Right ventricle myocardium inferior (tissue), 1 donor: ENCODE measurements around the gene DAG1. TPM values are rescaled to one million over a fixed set of nuclear protein-coding genes. Genes with fewer than 3 reads are reported as not detected.
"Not testable (repeated sequence)": the region's sequence is repeated elsewhere in the genome, so short reads cannot be mapped to it uniquely, and the experiment has no call there.

Experiments used
- ATAC-seq: fragments of 200-7000 bp; cut with Tn5 transposase; one replicate; pipeline ENCODE4 v1.9.1; 2020; ENCODE audit warnings: mild to moderate bottlenecking, moderate library complexity
- DNase-seq: peaks from one replicate; pipeline ENCODE4 v3.0.0; 2021; ENCODE audit errors: missing footprints
- intact Hi-C: fragments of 100-400 bp; cut with DNase I; formaldehyde crosslinking; loops from one replicate; pipeline ENCODE4 v1.11.0; 2022
- total RNA-seq: library from RNA; stranded (reverse); fragmentation: NEBNext Ultra II Directional; extraction: Animal tissue kit (Norgen Biotek cat#: 25700); gene quantifications from one replicate; pipeline ENCODE4 v1.2.1, GENCODE V29; 2021
- donor health status: DM: no; HTN: yes; CAD: no; lungs with severe emphysema.

DAG1 gene
- total RNA-seq, 1 donor from 2014 or later, result 129 TPM

DNA sequence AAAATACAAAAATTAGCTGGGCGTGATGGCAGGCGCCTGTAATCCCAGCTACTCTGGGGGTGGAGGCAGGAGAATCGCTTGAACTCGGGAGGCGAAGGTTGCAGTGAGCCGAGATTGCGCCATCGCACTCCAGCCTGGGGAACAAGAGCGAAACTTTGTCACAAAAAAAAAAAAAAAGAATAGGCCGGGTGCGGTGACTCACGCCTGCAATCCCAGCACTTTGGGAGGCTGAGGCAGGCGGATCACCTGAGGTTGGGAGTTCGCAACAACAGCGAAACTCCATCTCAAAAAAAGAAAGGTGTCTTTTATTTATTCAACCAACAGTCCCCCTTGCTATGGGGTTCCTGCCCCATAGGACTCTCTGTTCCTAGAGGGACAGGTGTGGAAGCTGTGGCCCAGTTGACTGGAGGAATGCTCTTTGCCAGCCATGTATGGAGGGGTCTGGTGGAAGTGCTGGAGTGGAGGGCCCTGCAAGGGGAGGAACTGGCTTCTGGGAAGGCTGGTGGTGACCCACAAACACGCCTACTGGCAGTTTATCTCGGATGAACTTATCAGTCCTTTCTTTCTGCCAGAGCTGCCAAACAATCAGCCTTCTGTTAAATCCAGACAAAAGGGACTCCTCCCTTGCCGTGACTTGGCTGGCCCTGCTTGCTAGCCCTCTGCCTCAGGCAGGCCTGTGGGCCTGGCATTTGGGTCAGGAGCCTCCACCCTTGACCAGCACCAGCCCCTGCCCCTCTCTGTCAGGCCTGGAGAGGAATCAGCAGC is 4.6 kb upstream of the DAG1 start:
- intact Hi-C loops, result loop anchor here (5.0 kb wide), 2 partner anchors 207 to 293 kb away; partner anchors contain the start of genes APEH and KLHDC8B
- ATAC-seq (no peak), DNase-seq (no peak)

DNA sequence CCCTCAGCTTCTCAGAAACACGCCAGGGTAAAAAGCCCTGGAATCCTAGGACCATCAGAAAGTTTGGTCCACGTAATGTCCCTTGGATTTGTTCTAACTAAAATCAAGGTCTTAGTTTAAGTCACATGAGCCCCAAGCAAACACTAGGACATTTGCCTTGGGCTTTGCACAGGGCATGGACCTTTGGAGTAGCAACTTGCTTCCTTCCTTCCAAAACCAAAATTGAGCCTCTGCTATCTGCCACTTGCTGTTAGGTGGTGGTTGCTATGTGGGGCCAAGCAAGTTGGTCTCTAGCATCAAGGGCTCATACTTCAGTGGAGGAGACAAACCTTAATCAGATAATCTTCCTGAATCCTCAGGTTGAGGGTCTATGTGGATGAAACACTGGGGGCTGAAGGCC is 4.0 kb upstream of the DAG1 start:
- DNase-seq (no peak), ATAC-seq (no peak)
- intact Hi-C loops, result loop anchor here (5.0 kb wide), 2 partner anchors 206 to 294 kb away; partner anchors contain the start of genes APEH and KLHDC8B

DNA sequence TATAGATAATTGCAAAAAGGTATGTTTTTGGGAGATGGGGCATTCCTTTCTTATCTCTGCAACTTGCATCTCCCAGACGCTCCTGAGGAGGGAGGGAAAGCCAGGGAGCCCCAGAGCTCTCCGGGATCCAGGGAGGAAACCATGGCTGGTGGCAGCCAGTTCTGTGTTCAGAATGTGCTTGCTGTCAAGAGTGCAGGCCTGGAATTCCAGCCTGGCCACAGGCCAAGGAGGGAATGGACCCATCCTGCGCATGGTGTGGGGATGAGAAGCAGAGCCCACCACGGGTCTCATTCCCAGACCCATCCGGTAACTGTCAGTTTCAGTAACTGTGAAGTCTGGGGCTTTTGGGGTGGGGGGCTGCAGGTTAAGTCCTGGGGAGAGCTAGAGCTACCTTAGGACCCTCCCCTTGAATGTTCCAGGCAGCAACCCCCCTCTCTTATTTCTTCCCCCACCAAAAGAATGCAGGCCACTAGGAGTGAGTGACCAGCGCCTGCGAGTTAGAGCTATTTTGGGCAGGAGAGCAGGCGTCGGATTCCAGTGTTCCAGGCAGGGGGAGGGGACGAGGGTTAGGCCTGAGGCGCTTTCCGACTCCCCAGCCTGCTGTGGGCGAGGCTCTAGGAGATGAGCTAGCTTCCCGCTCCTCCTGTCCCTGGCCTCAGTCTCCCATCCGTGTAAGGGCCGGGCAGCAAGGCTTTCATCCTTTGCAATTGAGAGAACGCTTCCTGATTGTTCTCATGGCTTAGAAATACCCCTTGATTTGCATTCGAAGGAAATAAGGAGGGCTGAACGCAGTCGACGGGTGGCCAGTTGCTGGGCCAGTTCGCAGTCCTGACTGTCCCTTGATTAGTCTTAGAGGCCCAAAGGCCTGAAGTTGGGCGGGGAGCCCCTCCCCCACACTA is 781 bp upstream of the DAG1 start:
- intact Hi-C loops, result loop anchor here (5.0 kb wide), 2 partner anchors 203 to 297 kb away; partner anchors contain the start of genes APEH and KLHDC8B
- ATAC-seq (peak; percentile 65), DNase-seq (peak; percentile 83)

- intact Hi-C loops, result loop anchor here (5.0 kb wide), 1 partner anchor 46 kb away; no protein-coding TSS in a partner anchor
- DNase-seq, result no peak
- ATAC-seq, result no peak
These were observed 800 bp downstream of the DAG1 start for GRCh38 chr3:49470714-49471420.

- intact Hi-C loops, result loop anchor here (5.0 kb wide), 1 partner anchor 45 kb away; no protein-coding TSS in a partner anchor
- no peak for DNase-seq
- ATAC-seq, result no peak
These were observed 1.9 kb downstream of the DAG1 start for GRCh38 chr3:49471856-49472495.

GRCh38 chr3:49476563-49476962 is 6.5 kb downstream of the DAG1 start:
- DNase-seq, result no peak
- ATAC-seq, result no peak
- intact Hi-C loops, result no loop called here

GRCh38 chr3:49482766-49483165 is 12.7 kb downstream of the DAG1 start:
- intact Hi-C loops, result no loop called here
- no peak for DNase-seq
- ATAC-seq, result no peak

- intact Hi-C loops, result no loop called here
- ATAC-seq, result peak; percentile 20
These were observed 14.4 kb downstream of the DAG1 start for GRCh38 chr3:49484471-49484870.

GRCh38 chr3:49489247-49489646 is 19.2 kb downstream of the DAG1 start:
- DNase-seq (no peak), ATAC-seq (no peak)
- intact Hi-C loops, result no loop called here

More at GRCh38 chr3:49484471-49484870, 14.4 kb downstream of the DAG1 start:
- DNase-seq, result no peak

- ATAC-seq (no peak), DNase-seq (no peak)
- intact Hi-C loops, result no loop called here
These were observed 22.9 kb downstream of the DAG1 start for GRCh38 chr3:49492969-49493368.

GRCh38 chr3:49493901-49494300 is 23.8 kb downstream of the DAG1 start:
- ATAC-seq (no peak), DNase-seq (no peak)
- intact Hi-C loops, result no loop called here

DNA sequence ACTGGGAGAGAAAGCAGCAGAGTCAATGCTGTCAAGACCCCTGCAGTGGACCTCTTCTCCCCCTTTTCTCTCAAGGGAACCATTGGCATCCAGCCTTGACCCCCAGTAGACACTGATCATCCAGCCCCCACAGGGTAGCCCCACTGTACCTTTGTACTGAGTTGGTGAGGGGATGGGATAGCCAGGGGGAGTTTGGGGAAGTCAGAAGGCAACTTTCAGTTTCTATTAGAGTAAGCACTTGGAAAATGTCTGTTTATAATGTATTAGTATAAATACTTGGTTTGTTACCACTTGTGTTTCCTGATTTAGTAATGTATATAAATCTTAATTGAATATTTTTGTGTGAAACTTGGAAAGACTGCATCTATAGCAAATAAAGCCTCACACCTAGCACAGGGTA is 25.0 kb downstream of the DAG1 start:
- ATAC-seq (no peak), DNase-seq (no peak)
- intact Hi-C loops, result no loop called here

GRCh38 chr3:49496845-49497244 is 26.8 kb downstream of the DAG1 start:
- intact Hi-C loops, DNase-seq: not testable (repeated sequence)

GRCh38 chr3:49497606-49498005 is 27.5 kb downstream of the DAG1 start:
- DNase-seq (no peak), ATAC-seq (no peak)
- intact Hi-C loops, result no loop called here

More at GRCh38 chr3:49496845-49497244, 26.8 kb downstream of the DAG1 start:
- ATAC-seq, result not testable (repeated sequence)

DNA sequence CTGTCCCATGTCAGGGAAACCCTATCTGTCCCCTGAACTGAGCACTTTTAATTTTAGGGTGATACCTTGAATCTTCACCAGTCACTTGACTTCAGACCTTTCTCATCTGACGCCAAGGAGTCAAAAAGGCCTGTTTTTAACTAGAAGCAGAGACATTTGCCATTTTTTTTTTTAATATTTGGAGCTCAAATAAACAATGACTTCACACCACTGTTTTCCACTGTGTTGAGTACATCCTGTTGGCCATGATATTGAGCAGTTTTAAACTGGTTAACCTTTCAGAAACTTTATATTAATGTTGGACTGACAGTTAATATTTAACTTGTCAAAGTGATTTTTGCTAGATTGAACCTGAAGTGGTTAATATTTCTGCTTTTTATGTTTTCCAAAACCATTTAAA is 28.2 kb downstream of the DAG1 start:
- intact Hi-C loops, result no loop called here
- ATAC-seq (no peak), DNase-seq (no peak)

- intact Hi-C loops, result no loop called here
- DNase-seq, result no peak
These were observed 28.6 kb downstream of the DAG1 start for GRCh38 chr3:49498648-49499047.

DNA sequence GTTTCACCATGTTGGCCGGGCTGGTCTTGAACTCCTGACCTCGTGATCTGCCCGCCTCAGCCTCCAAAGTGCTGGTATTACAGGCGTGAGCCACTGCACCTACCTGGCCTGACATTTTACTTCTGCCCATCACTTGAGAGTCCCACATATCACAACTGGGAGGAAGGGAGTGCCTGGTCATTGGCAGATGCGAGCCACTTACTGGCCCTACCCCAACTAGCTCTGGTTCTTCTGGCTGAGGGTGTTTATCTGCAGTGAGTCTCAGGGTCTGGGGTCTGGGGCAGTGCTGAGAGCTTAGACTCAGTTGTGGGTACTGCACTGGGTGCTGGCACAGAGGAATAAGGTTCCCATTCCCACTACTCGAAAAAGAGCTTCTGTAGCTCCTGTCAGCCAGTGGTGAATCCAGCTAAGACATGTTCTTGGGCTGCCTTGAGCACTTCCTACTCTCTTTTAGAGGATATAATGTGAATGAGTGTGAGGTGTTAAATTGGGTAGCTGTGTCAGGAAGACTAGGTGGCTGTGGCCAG is 30.2 kb downstream of the DAG1 start:
- DNase-seq (no peak), ATAC-seq (peak; percentile 8)
- intact Hi-C loops, result no loop called here

More at GRCh38 chr3:49498648-49499047, 28.6 kb downstream of the DAG1 start:
- no peak for ATAC-seq
